ENCODE results near the gene KLF12. TPM values are rescaled to one million over a fixed set of nuclear protein-coding genes. Genes with fewer than 3 reads are reported as not detected.
A peak's percentile ranks its signal among the peaks of the same experiment; 100 is the strongest.

Gene KLF12
- total RNA-seq (2021): 7.7 to 8.5 TPM (median 8.3 TPM) in 3 replicates
- Bru-seq, nascent RNA: percentile 64 among the genes with signal in this experiment
- long read RNA-seq, experiment 1, partial matches to known transcripts: 1 of 23 reads
- long read RNA-seq, experiment 1, other reads (novel, unspliced or antisense): 22 of 23 reads
- long read RNA-seq, experiment 2, partial matches to known transcripts: 0 of 12 reads
- long read RNA-seq, experiment 2, other reads (novel, unspliced or antisense): 12 of 12 reads
- long read RNA-seq, experiment 3, partial matches to known transcripts: 2 of 4 reads
- long read RNA-seq, experiment 3, other reads (novel, unspliced or antisense): 2 of 4 reads

- Mint-ChIP-seq H3K36me3 (no peaks in the 10 kb centered on the region), H3K27me3 (ENCODE audit: low read depth) (peaks cover 7% of the 10 kb centered on the region; the same call in 1 of the 2 replicates), H3K4me1 (peaks cover 25% of the 10 kb centered on the region), H3K4me3 (peak within 1 kb of the TSS; percentile 99), H3K9me3 (no peaks in the 10 kb centered on the region), H3K27ac (peak within 1 kb of the TSS; percentile 98)
- DNase-seq (ENCODE audit: low spot score) (peak; percentile 83), ATAC-seq (peak; percentile 68)
- TF ChIP-seq USF2 (CRISPR knock-in tag; IDR thresholded peaks at IDR 0.05) (0 out of 2 replicates have a peak, but pooled peaks have one; percentile 20), NFE2L1 (CRISPR knock-in tag; IDR thresholded peaks at IDR 0.05) (no peak), ARID4B (CRISPR knock-in tag; IDR thresholded peaks at IDR 0.05; ENCODE audit: borderline replicate concordance) (0 out of 2 replicates have a peak, but pooled peaks have one; percentile 32), E2F4 (CRISPR knock-in tag; IDR thresholded peaks at IDR 0.05; ENCODE audit: borderline replicate concordance, low read depth) (no peak), ZNF423 (CRISPR knock-in tag; IDR thresholded peaks at IDR 0.05) (peak; percentile 76), ZNF263 (CRISPR knock-in tag; IDR thresholded peaks at IDR 0.05; ENCODE audit: low read depth) (no peak), ZNF219 (CRISPR knock-in tag; IDR thresholded peaks at IDR 0.05; ENCODE audit: borderline replicate concordance) (0 out of 2 replicates have a peak, but pooled peaks have one; percentile 65), CREM (CRISPR knock-in tag; IDR thresholded peaks at IDR 0.05) (0 out of 2 replicates have a peak, but pooled peaks have one; percentile 16)
- POLR2A ChIA-PET: interaction anchor here (1.7 kb wide), 1 partner anchor 153 kb away, joined by 9 read pairs; no protein-coding TSS in a partner anchor
- CTCF ChIA-PET: interaction anchor here (0.6 to 2.5 kb wide), 3 partner anchors 115 to 158 kb away, joined by 3 to 17 read pairs (median 4); no protein-coding TSS in a partner anchor
Measured at GRCh38 chr13:74134221-74134776, at the start of gene KLF12. Gene KLF12 (minus strand): TSS chr13:74134404.

- H3K36me3 Mint-ChIP-seq: no peaks in the 10 kb centered on the region
- H3K27ac Mint-ChIP-seq: no peak overlapping the region
- no peak for TF ChIP-seq STAT6 (CRISPR knock-in tag; conservative IDR thresholded peaks at IDR 0.05; ENCODE audit: low read depth)
- no peaks in the 10 kb centered on the region for H3K9me3 Mint-ChIP-seq
- H3K4me1 Mint-ChIP-seq: no peaks in the 10 kb centered on the region
- ChIA-PET POLR2A (no interaction called here), CTCF (no interaction called here)
- no peak for ATAC-seq
- no peaks in the 10 kb centered on the region for H3K27me3 Mint-ChIP-seq (ENCODE audit: low read depth)
- DNase-seq (ENCODE audit: low spot score): no peak
- no peak overlapping the region for H3K4me3 Mint-ChIP-seq
Measured at GRCh38 chr13:74182491-74182890, 48.3 kb upstream of the KLF12 start.

GRCh38 chr13:74174810-74175209 is 40.6 kb upstream of the KLF12 start:
- no peaks in the 10 kb centered on the region for H3K36me3 Mint-ChIP-seq
- TF ChIP-seq NR2C2 (CRISPR knock-in tag; IDR thresholded peaks at IDR 0.05) (no peak), ATF2 (CRISPR knock-in tag; IDR thresholded peaks at IDR 0.05; ENCODE audit: borderline replicate concordance, low read depth) (no peak), ESRRA (CRISPR knock-in tag; IDR thresholded peaks at IDR 0.05; ENCODE audit: borderline replicate concordance) (no peak), CDX4 (CRISPR knock-in tag; IDR thresholded peaks at IDR 0.05; ENCODE audit: borderline replicate concordance) (no peak)
- DNase-seq (ENCODE audit: low spot score): no peak
- ChIA-PET POLR2A (no interaction called here), CTCF (no interaction called here)
- no peak overlapping the region for H3K4me3 Mint-ChIP-seq
- H3K27me3 Mint-ChIP-seq (ENCODE audit: low read depth): no peaks in the 10 kb centered on the region
- ATAC-seq: no peak
- peaks cover 12% of the 10 kb centered on the region for H3K4me1 Mint-ChIP-seq
- H3K27ac Mint-ChIP-seq: no peak overlapping the region
- no peaks in the 10 kb centered on the region for H3K9me3 Mint-ChIP-seq

All from WTC11 (cell line).